Measurements from ENCODE around the gene MMP15.
A peak's percentile ranks its signal among the peaks of the same experiment; 100 is the strongest.

DNA sequence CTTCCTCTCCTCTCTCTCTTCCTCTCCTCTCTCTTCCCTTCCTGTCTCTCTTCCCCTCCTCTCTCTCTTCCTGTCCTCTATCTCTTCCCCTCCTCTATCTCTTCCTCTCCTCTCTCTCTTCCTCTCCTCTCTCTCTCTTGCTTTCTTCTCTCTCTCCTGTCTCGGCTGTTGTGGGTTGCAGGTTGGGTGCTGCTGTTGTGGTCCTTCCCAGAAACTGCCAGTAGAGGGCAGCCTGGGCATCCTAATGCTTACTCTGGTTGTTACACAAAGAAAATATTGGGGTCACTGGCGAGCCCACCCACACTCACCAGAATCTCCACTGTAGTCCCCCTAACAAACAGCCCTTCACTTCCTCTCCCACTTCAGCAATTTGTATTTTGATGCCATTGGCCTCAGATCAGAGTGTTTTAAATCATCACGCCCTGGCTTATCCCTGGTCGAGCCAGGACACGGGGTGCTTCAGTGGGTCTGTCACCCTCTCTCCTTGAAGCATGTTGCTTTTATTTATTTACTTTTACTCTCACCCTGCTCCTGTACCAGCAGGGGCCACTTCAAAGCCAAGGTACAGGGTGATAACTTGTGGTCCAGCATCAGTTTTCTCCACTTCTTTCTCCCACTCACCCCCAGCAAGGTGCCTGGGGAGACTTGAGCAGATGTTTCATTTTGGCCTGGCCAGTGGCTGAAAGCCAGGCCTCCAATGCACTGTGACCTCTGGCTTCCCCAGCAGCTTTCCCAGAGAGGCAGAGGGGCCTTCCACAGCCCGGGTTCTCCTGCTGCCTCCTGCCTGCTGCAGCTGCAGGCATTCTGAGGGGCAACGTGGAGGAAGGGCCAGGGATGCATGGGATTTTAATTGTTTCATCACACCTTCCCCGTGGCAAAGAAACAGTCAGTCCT is 4.7 kb upstream of the MMP15 start:
- TF ChIP-seq, protein P1, sequence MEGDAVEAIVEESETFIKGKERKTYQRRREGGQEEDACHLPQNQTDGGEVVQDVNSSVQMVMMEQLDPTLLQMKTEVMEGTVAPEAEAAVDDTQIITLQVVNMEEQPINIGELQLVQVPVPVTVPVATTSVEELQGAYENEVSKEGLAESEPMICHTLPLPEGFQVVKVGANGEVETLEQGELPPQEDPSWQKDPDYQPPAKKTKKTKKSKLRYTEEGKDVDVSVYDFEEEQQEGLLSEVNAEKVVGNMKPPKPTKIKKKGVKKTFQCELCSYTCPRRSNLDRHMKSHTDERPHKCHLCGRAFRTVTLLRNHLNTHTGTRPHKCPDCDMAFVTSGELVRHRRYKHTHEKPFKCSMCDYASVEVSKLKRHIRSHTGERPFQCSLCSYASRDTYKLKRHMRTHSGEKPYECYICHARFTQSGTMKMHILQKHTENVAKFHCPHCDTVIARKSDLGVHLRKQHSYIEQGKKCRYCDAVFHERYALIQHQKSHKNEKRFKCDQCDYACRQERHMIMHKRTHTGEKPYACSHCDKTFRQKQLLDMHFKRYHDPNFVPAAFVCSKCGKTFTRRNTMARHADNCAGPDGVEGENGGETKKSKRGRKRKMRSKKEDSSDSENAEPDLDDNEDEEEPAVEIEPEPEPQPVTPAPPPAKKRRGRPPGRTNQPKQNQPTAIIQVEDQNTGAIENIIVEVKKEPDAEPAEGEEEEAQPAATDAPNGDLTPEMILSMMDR (IDR thresholded peaks at IDR 0.05): peak; percentile 50 to 83 (median 78)
- TF ChIP-seq POLR2A (IDR thresholded peaks at IDR 0.05): no peak

Data from Peyer's patch (tissue), 4 donors.